HCT116 (cell line): Measurements from ENCODE around the gene TRPC4. TPM values are rescaled to one million over a fixed set of nuclear protein-coding genes. Genes with fewer than 3 reads are reported as not detected.

ENCODE experiments used
- ATAC-seq: fragments of 200-7000 bp; cut with Tn5 transposase; 2 replicates; pipeline ENCODE4 v1.9.1; 2020; ENCODE audit warnings: mild to moderate bottlenecking, moderate library complexity
- BruUV-seq: library from RNA; stranded (reverse); fragments of 400-500 nt; replicated peaks from 2 replicates; lab custom pipeline; 2021; lab: Mats Ljungman, UMichigan
- CTCF ChIA-PET: fragments of 300-600 bp; sonication (Branson Sonifier 250); formaldehyde crosslinking; loops from one replicate; lab custom pipeline; 2021; ENCODE audit warnings: antibody characterized with exemption; lab: Charles Lee
- POLR2A ChIA-PET: fragments of 300-600, 350-600 bp; sonication (Branson Sonifier 250); formaldehyde crosslinking; loops from one replicate; lab custom pipeline; 2021; ENCODE audit warnings: antibody characterized with exemption; lab: Charles Lee
- RAD21 ChIA-PET, 2 experiments: fragments of 300-600 bp; sonication (Branson Sonifier 250); formaldehyde crosslinking; loops; one replicate each; lab custom pipeline; 2023; ENCODE audit warnings: low total read pairs in 2 of 2; ENCODE audit not compliant: uncharacterized antibody in 2 of 2, unreplicated experiment in 2 of 2, low non-redundant PET in 1 of 2; lab: Charles Lee
- DNase-seq: peaks from one replicate; pipeline ENCODE4 v3.0.0-alpha.2; 2010; ENCODE audit warnings: low read depth, low spot score
- H2AFZ ChIP-seq: fragments of 200-600 bp; shearing (Covaris generic), sonication (generic); 2 replicates; pipeline ENCODE4 v1.6.1; 2017; ENCODE audit warnings: low read depth, mixed run types, mixed read lengths, antibody characterized with exemption, low read length; ENCODE audit not compliant: poor library complexity, severe bottlenecking
- H3K27ac ChIP-seq: 2 replicates; pipeline ENCODE4 v1.5.1; 2012; ENCODE audit warnings: low read depth, low read length
- H3K27me3 ChIP-seq: fragments of 200-600 bp; sonication (generic); 2 replicates; pipeline ENCODE4 v1.6.1; 2016; ENCODE audit warnings: mixed run types, low read length, mixed read lengths; ENCODE audit not compliant: insufficient read depth
- H3K36me3 ChIP-seq, 2 experiments: fragments of 200-500 bp in 1 of 2; fragments of 200-600 bp in 1 of 2; sonication (Bioruptor generic) in 1 of 2; sonication (generic) in 1 of 2; 2 replicates each; pipeline versions ENCODE4 v1.5.1 to v1.6.1; 2014 to 2016; ENCODE audit warnings: low read length in 2 of 2, inconsistent platforms in 1 of 2, mixed read lengths in 1 of 2, mixed run types in 1 of 2; ENCODE audit not compliant: insufficient read depth in 2 of 2, control insufficient read depth in 1 of 2
- H3K4me1 ChIP-seq, 2 experiments: fragments of 200-600 bp in 1 of 2; sonication (generic) in 1 of 2; 2 replicates each; pipeline versions ENCODE4 v1.5.1 to v1.6.1; 2012 to 2017; ENCODE audit warnings: low read length in 2 of 2, inconsistent platforms in 1 of 2, mild to moderate bottlenecking in 1 of 2, mixed read lengths in 1 of 2, mixed run types in 1 of 2, moderate library complexity in 1 of 2; ENCODE audit not compliant: insufficient read depth in 2 of 2, control insufficient read depth in 1 of 2
- H3K4me2 ChIP-seq: fragments of 200-600 bp; sonication (generic); 2 replicates; pipeline ENCODE4 v1.6.1; 2017; ENCODE audit warnings: mixed run types, low read length, mixed read lengths
- H3K4me3 ChIP-seq, 2 experiments: fragments of 200-600 bp in 1 of 2; sonication (generic) in 1 of 2; replicated peaks in 1 of 2; 2 replicates each; pipeline ENCODE4 v1.5.1; 2011 to 2016; ENCODE audit warnings: low read length in 2 of 2, control low read depth in 1 of 2, low read depth in 1 of 2, mild to moderate bottlenecking in 1 of 2, mixed read lengths in 1 of 2, mixed run types in 1 of 2
- H3K79me2 ChIP-seq: fragments of 200-600 bp; sonication (generic); 2 replicates; pipeline ENCODE4 v1.6.1; 2017; ENCODE audit warnings: mild to moderate bottlenecking, mixed run types, low read length, moderate library complexity, mixed read lengths; ENCODE audit not compliant: insufficient read depth
- H3K9ac ChIP-seq: fragments of 200-600 bp; sonication (generic); 2 replicates; pipeline ENCODE4 v1.6.1; 2016; ENCODE audit warnings: low read length, mixed read lengths
- H3K9me2 ChIP-seq: fragments of 200-600 bp; sonication (generic), shearing (Covaris generic); 2 replicates; pipeline ENCODE4 v1.6.1; 2017; ENCODE audit warnings: mixed run types, mild to moderate bottlenecking, moderate library complexity; ENCODE audit not compliant: insufficient read depth
- H3K9me3 ChIP-seq, 2 experiments: fragments of 200-500 bp in 1 of 2; fragments of 200-600 bp in 1 of 2; sonication (Bioruptor generic) in 1 of 2; sonication (generic) in 1 of 2; 2 replicates each; pipeline ENCODE4 v1.6.1; 2014 to 2017; ENCODE audit warnings: low read length in 2 of 2, mixed read lengths in 2 of 2, inconsistent platforms in 1 of 2, low read depth in 1 of 2, mild to moderate bottlenecking in 1 of 2, mixed run types in 1 of 2, moderate library complexity in 1 of 2; ENCODE audit not compliant: control insufficient read depth in 1 of 2, insufficient read depth in 1 of 2
- H4K20me1 ChIP-seq: fragments of 200-600 bp; sonication (generic), shearing (Covaris generic); 2 replicates; pipeline ENCODE4 v1.6.1; 2017; ENCODE audit warnings: mixed run types, mild to moderate bottlenecking, moderate library complexity; ENCODE audit not compliant: insufficient read depth
- ATF3 ChIP-seq: IDR thresholded peaks from 2 replicates; pipeline ENCODE4 v1.6.1; 2012
- CBX3 ChIP-seq: IDR thresholded peaks from 2 replicates; pipeline ENCODE4 v1.6.1; 2012; ENCODE audit warnings: low read depth
- CEBPB ChIP-seq: IDR thresholded peaks from 2 replicates; pipeline ENCODE4 v1.6.1; 2012; ENCODE audit warnings: low read depth
- EGR1 ChIP-seq: IDR thresholded peaks from 2 replicates; pipeline ENCODE4 v1.6.1; 2012; ENCODE audit warnings: low read depth
- EZH2phosphoT487 ChIP-seq: fragments of 200-600 bp; IDR thresholded peaks from 2 replicates; pipeline ENCODE4 v1.6.1; 2018; ENCODE audit warnings: antibody characterized with exemption, borderline replicate concordance
- FOSL1 ChIP-seq: IDR thresholded peaks from 2 replicates; pipeline ENCODE4 v1.6.1; 2012; ENCODE audit warnings: low read depth
- POLR2AphosphoS5 ChIP-seq: IDR thresholded peaks from 2 replicates; pipeline ENCODE4 v1.6.1; 2011; ENCODE audit warnings: mild to moderate bottlenecking, low read depth, low read length, moderate library complexity
- SIN3A ChIP-seq: IDR thresholded peaks from 2 replicates; pipeline ENCODE4 v1.6.1; 2012; ENCODE audit warnings: low read depth
- SP1 ChIP-seq: IDR thresholded peaks from 2 replicates; pipeline ENCODE4 v1.6.1; 2012; ENCODE audit warnings: low read depth
- TCF7L2 ChIP-seq: IDR thresholded peaks from 2 replicates; pipeline ENCODE4 v1.7.0; 2011; ENCODE audit warnings: borderline replicate concordance, inconsistent platforms; ENCODE audit not compliant: insufficient read depth, insufficient read length; ENCODE audit errors: extremely low read depth
- ZBTB33 ChIP-seq: IDR thresholded peaks from 2 replicates; pipeline ENCODE4 v1.6.1; 2011; ENCODE audit warnings: mild to moderate bottlenecking, low read length, moderate library complexity; ENCODE audit not compliant: insufficient replicate concordance; ENCODE audit errors: extremely low read depth
- intact Hi-C: fragments of 100-400 bp; cut with micrococcal nuclease; formaldehyde crosslinking; loops from 2 replicates; pipeline ENCODE4 v1.10.0; 2022
- total RNA-seq: library from RNA; stranded (reverse); gene quantifications from one replicate; pipeline ENCODE4 v1.2.1, GENCODE V29; 2021; ENCODE audit not compliant: unreplicated experiment

TRPC4 gene
- total RNA-seq, 1 experiment from 2014 or later, result not detected

- no peak overlapping the region for H2AFZ ChIP-seq
- no peak for TF ChIP-seq CEBPB
- TF ChIP-seq POLR2AphosphoS5, result no peak
- TF ChIP-seq SIN3A, result no peak
- TF ChIP-seq EZH2phosphoT487, result no peak
- TF ChIP-seq SP1, result no peak
- no peak for TF ChIP-seq ATF3
- no peak for TF ChIP-seq EGR1
- TF ChIP-seq FOSL1, result no peak
- TF ChIP-seq TCF7L2, result no peak
- TF ChIP-seq ZBTB33, result no peak
- TF ChIP-seq CBX3, result no peak
- no peaks in the 10 kb centered on the region for H3K36me3 ChIP-seq
- H3K27ac ChIP-seq, result no peak overlapping the region
- H3K9me3 ChIP-seq, result peaks cover 0 to 15% of the 10 kb centered on the region in 2 experiments; a peak in 2 of 4 replicates
- H3K9me2 ChIP-seq, result no peaks in the 10 kb centered on the region
- ChIA-PET CTCF (no interaction called here), RAD21 (no interaction called here), POLR2A (no interaction called here)
- no peaks in the 10 kb centered on the region for H3K79me2 ChIP-seq
- H3K27me3 ChIP-seq, result no peaks in the 10 kb centered on the region
- H4K20me1 ChIP-seq, result no peaks in the 10 kb centered on the region
- intact Hi-C loops, result no loop called here
- DNase-seq, result no peak
- H3K9ac ChIP-seq, result no peak overlapping the region
- no peak overlapping the region for H3K4me3 ChIP-seq
- no peaks in the 10 kb centered on the region for H3K4me1 ChIP-seq
- no TSS peak for BruUV-seq
- no peak overlapping the region for H3K4me2 ChIP-seq
- no peak for ATAC-seq
Observed at GRCh38 chr13:37613638-37614037, 255.9 kb downstream of the TRPC4 start.
